HG03039 (cell line): ENCODE data around the gene GLMP.

ENCODE experiments used
- ATAC-seq: cut with Tn5 transposase; IDR thresholded peaks from one replicate; pipeline ENCODE4 v1.9.1; 2021; ENCODE audit warnings: mild to moderate bottlenecking, moderate library complexity; ENCODE audit not compliant: unreplicated experiment

GLMP gene

DNA sequence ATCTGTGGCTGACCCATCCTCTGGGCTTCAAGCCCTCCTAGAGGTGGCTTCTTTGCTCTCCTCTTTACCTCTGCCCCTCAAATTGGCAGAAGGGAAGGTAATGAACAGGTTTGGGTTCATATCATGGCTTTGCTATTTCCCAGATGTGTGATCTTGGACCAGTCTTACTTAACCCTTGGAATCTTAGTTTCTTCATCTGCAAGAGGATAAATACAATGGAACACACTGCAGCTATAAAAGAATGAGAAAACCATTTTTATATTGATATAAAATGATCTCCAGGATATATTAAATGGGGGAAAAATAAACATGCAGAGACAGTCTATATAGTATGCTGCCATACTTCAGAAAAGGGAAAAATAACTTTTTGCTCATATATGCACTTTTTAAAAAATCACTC lies 5.6 kb downstream of the GLMP start:
- no peak for ATAC-seq

DNA sequence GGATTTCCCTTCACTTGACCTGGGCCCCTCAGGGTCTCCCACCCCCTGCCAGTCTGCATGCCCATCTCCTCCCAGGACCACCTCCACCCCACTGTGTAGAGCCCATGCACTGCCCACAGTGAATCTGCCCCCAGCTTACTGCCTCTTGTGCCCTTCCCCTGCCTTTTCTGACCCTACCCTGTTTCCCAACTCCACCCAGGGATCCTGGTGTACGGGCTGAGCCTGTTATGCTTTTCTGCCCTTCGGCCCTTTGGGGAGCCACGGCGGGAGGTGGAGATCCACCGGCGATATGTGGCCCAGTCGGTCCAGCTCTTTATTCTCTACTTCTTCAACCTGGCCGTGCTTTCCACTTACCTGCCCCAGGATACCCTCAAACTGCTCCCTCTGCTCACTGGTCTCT lies 9.4 kb downstream of the GLMP start:
- ATAC-seq: no peak

DNA sequence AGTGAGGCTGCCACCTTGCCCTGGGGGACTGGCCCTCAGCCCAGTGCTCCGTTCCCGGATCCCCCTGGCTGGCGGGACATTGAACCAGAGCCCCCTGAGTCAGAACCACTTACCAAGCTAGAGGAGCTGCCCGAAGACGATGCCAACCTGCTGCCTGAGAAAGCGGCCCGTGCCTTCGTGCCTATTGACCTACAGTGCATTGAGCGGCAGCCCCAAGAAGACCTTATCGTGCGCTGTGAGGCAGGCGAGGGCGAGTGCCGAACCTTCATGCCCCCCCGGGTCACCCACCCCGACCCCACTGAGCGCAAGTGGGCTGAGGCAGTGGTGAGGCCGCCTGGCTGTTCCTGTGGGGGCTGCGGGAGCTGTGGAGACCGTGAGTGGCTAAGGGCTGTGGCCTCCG lies 10.0 kb downstream of the GLMP start:
- no peak for ATAC-seq

DNA sequence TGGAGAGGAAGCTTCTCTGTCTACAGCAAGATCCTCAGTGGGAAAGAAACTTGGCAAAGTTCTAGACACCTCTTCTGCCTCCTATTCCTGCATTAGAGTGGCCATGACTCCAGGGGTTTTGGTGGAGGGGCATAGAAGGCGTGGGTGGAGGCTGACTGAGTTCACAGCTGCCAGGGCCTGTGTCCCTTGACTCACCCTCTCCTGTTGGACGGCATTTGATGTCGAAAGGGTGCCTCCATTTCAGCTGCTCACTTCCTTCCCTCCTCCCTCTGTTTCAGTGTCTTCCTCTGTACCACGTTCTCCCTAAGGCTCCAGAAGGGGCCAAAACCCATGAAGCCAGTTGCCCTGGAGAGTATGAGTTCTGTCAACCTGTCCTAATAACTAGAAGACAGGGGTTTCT lies 10.7 kb downstream of the GLMP start:
- ATAC-seq: no peak

GRCh38 chr1:156284112-156284511 lies 11.4 kb downstream of the GLMP start, which contains the start of gene TMEM79:
Gene TMEM79, plus strand, starts transcription at chr1:156284325. Its CDS starts 902 bp downstream, at chr1:156285227.
- no peak for ATAC-seq

DNA sequence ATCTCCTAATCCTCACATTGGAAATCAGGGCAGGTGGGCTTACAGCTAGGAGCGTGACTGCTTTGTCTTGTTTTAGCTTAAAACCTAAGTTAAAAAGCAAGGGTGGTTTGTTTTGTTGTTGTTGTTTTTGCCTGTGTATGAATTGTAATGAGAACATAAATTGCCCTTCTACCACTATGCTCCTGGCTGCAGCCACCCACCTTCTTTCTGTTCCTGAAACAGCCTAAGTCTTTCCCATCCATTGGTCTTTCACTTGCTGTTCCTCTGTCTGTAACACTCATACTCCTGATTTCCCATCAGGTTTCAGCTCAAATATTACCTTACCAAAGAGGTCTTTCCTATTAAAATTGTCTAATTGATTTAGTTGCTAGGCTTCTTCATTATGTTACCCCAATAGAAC lies 12.0 kb downstream of the GLMP start:
- ATAC-seq: no peak

GRCh38 chr1:156282479-156283222 lies 12.8 kb downstream of the GLMP start, which contains the start of gene SMG5:
Gene SMG5, minus strand, starts transcription at chr1:156282825. Its CDS starts 145 bp downstream, at chr1:156282680.
- peak; percentile 65 for ATAC-seq

DNA sequence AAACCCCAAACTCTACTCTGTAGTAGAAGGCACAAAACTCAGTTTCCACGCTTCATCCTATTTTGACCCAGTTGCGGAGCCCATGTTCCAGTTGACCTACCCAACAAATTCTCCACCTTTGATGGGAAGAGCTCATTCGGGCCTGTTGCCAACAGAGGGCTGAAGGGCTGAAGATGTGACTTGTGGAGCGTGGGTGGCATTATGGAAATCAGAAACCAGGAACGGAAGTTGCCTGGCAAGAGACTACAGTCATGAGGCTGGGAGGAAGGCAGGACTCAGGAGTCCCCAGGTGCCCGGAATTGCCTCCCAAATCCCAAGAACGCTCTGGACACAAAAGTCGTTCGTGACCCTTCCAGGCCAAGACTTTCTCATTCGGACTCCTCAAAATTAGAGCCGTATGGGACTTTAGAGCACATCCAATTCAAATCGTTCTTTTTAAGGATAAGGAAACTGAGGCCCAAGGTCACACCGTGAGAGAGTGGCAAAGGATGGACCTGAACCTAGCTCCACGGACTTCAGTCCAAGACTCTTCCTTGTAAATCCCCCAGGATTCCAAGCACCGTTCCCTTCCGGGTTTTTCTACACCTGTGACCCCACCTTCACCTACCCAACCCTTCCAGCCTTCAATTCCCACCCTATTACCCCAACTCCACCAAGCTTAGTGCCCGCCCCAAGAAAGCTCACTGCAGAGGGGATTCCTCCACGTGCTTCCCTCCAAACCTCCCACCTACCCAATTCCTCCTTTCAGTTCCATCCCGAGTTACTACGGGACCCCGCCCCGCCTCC lies 13.6 kb downstream of the GLMP start:
- no peak for ATAC-seq

- peak; percentile 31 for ATAC-seq
Observed at GRCh38 chr1:156281281-156281680, 14.2 kb downstream of the GLMP start.

GRCh38 chr1:156279837-156280236 lies 15.6 kb downstream of the GLMP start:
- no peak for ATAC-seq

DNA sequence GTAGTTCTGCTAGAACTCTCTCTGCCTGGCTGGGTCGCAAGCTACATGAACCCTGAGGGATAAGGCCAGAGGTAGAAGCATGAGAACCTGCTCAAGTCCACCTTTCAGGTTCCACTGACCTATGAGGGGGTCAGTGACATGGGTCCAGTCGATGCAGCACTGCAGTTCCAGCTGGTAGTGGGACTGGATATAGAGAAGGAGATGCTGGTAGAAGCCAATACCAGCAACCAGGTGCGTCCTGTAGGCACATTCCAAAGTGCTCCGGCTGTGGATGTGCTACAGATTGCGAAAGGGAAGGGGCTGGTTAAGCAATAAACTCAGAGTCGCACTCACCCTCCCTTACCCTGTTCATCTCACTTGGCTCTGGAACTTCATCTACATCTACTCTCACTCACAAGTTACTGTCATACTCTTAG lies 18.5 kb downstream of the GLMP start:
- no peak for ATAC-seq

DNA sequence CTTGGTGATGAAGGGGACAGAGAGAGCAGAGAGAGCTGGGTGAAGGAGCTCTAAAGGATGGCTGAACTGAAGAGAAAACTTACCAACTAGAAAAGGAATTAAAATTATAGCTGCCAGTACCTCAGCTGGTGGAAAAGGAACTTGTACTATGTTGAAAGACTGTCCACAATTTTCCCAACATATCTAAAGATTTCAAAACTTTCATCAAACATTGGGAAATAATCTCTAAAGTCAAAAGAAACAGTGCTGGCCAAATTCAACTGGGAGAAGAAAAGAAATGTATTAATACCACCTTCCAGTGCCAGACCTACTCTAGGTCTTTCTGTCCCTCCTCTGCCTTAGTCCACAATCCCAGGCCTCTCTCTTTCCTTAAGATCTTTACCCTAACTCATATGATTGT lies 18.9 kb downstream of the GLMP start:
- no peak for ATAC-seq

- no peak for ATAC-seq
Observed at GRCh38 chr1:156270314-156270713, 25.2 kb downstream of the GLMP start.

GRCh38 chr1:156268336-156268735 lies 27.1 kb downstream of the GLMP start:
- ATAC-seq: no peak

DNA sequence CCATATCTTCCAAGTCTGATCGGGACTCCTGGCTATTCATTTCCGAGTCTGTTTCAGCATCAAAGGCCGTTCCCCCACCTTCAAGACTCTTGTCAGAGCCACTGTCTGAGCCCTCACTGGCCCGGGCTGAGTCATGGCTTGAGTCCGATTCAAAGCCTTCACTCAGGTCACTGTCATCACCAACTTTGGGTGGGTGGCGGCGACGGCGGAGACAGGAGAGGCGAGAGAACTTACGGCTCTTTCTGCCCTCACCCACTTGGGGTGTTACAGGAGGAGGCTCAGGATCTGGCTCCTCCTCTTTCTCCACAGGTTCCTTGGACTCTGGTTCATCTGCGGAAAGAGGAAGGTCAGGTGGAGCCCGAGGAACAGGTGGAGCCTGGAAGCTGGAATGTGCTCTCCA lies 29.4 kb downstream of the GLMP start:
- no peak for ATAC-seq

DNA sequence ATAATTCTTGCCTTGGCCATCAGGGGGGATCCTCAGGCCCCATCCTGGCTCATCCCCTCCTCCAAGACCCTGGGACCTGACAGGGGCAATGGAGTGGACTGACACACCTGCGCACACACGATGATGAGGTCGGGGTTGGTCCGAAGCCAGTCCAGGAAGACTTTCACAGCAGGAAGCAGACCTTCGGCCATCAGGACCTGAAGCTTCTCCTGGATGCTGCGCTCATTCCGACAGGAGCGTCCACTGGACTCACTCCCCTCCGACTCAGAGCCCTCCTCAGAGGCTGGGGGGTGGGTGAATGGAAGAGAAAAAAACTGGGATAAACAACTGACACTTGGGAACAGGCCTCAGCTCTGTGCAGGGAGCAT lies 32.2 kb downstream of the GLMP start:
- no peak for ATAC-seq

DNA sequence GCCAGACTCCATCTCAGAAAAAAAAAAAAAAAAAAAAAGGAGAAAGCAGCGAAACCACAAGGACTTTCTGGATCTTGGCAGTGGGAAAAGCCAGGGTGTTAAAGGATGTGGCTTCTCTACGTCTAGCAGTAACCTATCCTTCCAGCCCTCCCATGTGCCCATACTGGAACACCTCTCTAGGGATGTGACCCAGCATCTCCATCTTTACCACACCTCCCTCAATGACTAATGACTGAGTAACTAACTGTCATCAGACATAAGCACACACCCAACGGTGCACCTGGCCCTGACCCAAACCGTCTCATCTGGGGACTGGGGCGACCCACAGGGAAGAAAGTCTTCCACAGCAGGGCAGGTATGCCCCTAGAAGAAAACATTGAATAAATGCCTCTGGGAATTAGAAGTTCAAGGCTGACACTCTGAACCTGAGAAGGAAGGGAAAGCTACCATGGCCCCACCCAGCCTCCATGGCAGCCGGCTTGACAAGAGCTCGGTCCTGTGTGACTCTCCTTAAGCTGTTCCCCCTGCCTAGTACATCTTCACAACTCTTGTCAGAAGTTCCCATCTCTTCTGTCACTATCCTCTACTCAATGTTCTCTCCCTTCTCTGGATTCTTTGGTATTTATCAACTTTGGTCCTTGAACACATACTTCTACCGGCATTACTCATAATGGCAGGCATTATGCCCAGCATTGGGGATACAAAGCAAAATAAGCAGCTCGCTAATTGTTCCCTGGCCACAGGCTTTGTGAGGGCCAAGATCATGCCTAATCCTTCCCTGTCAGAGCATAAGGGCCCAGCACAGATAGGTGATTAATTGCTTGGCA lies 32.8 kb downstream of the GLMP start:
- no peak for ATAC-seq

DNA sequence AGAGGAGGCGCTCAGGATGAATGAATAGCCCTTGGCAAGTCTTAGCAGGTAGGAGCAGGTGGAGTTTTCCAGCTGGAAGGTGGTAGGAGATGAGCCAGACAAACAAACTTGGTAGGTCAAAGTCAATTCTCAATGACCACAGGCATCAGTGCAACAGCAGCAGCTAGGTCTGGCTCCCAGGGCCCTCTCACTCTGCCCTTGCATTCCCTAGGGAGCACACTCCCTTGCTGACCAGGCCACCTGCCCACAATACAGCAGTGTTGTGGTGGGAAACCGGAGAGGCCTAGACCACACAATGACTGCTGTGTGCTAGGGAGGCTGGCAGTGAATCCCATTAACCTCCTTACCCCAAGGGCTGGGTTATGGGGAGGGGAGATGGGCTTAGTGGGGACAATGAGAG lies 34.6 kb downstream of the GLMP start:
- ATAC-seq: no peak

DNA sequence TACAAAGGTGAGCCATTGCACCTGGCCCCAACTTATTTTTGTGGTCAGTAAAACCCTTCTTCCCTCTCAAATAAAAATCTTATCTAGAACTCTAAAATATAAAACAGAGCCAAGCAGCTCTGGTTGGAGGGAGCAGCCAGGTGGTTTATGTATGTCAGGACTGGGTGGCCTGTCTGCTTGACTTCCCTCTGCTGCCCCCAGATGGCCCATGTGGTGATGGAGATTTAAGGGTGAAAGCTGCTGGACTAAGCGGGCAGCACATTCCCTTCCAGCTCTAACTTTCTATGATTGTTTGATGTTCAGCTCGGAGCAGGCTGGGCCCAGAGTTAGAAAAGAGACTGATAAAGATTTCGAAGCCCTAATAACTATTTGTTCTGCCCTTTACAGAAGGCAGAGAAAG lies 35.7 kb downstream of the GLMP start:
- no peak for ATAC-seq

GRCh38 chr1:156258859-156259258 lies 36.6 kb downstream of the GLMP start:
- ATAC-seq: no peak

GRCh38 chr1:156257711-156258110 lies 37.8 kb downstream of the GLMP start:
- ATAC-seq: no peak
